CD14-positive monocyte (primary cell): Measurements from ENCODE around the gene SCART1. TPM values are rescaled to one million over a fixed set of nuclear protein-coding genes. Genes with fewer than 3 reads are reported as not detected.

Experiments used
- DNase-seq, 3 donors: peaks; one replicate each; pipeline ENCODE4 v3.0.0-alpha.2; 2011 to 2022
- H2AFZ ChIP-seq: 2 replicates; pipeline ENCODE4 v1.6.0; 2012; ENCODE audit warnings: mild to moderate bottlenecking, low read depth, low read length, inconsistent platforms; ENCODE audit not compliant: insufficient read depth, poor library complexity, severe bottlenecking
- H3K27ac ChIP-seq, 2 donors: 1 replicate in 1 of 2; 2 replicates in 1 of 2; pipeline ENCODE4 v1.5.1; 2012 to 2013; ENCODE audit warnings: low read length in 2 of 2, control low read depth in 1 of 2, inconsistent platforms in 1 of 2, low read depth in 1 of 2, mild to moderate bottlenecking in 1 of 2
- H3K27me3 ChIP-seq, 2 donors: one replicate each; pipeline versions ENCODE4 v1.6.0 to v1.6.1; 2011 to 2013; ENCODE audit warnings: low read length in 2 of 2; ENCODE audit not compliant: control insufficient read depth in 2 of 2, insufficient read depth in 2 of 2
- H3K36me3 ChIP-seq, 2 donors: replicated peaks in 1 of 2; 1 replicate in 1 of 2; 2 replicates in 1 of 2; pipeline versions ENCODE4 v1.5.1 to v1.6.1; 2012 to 2013; ENCODE audit warnings: low read length in 2 of 2, control low read depth in 1 of 2, inconsistent platforms in 1 of 2, mild to moderate bottlenecking in 1 of 2; ENCODE audit not compliant: insufficient read depth in 2 of 2, control insufficient read depth in 1 of 2
- H3K4me1 ChIP-seq, 2 donors: 1 replicate in 1 of 2; 2 replicates in 1 of 2; pipeline versions ENCODE4 v1.5.1 to v1.6.1; 2012 to 2013; ENCODE audit warnings: low read length in 2 of 2, control low read depth in 1 of 2, inconsistent platforms in 1 of 2, mild to moderate bottlenecking in 1 of 2, moderate library complexity in 1 of 2; ENCODE audit not compliant: insufficient read depth in 2 of 2, control insufficient read depth in 1 of 2
- H3K4me2 ChIP-seq: replicated peaks from 2 replicates; pipeline ENCODE3; 2012; ENCODE audit warnings: low read length, moderate library complexity, mild to moderate bottlenecking; ENCODE audit not compliant: poor library complexity, severe bottlenecking; ENCODE audit errors: extremely low read depth
- H3K4me3 ChIP-seq, 3 experiments: fragments of 200-600 bp in 1 of 3; sonication (generic) in 1 of 3; replicated peaks in 1 of 3; 1 replicate in 2 of 3; 2 replicates in 1 of 3; pipeline ENCODE4 v1.5.1; 2011 to 2013; ENCODE audit warnings: low read length in 3 of 3, mild to moderate bottlenecking in 3 of 3, control low read depth in 2 of 3, low read depth in 2 of 3, inconsistent platforms in 1 of 3, moderate library complexity in 1 of 3
- H3K79me2 ChIP-seq: 2 replicates; pipeline ENCODE4 v1.6.0; 2012; ENCODE audit warnings: mild to moderate bottlenecking, control low read depth, inconsistent platforms, low read length, moderate library complexity; ENCODE audit not compliant: insufficient read depth
- H3K9ac ChIP-seq: 2 replicates; pipeline ENCODE4 v1.6.0; 2017; ENCODE audit warnings: low read length, mild to moderate bottlenecking; ENCODE audit not compliant: insufficient read depth, poor library complexity, severe bottlenecking
- H3K9me3 ChIP-seq, 2 donors: replicated peaks in 1 of 2; 1 replicate in 1 of 2; 2 replicates in 1 of 2; pipeline versions ENCODE4 v1.5.1 to v1.6.1; 2012 to 2013; ENCODE audit warnings: low read length in 2 of 2, control low read depth in 1 of 2; ENCODE audit not compliant: control insufficient read depth in 1 of 2, insufficient read depth in 1 of 2
- H4K20me1 ChIP-seq: 2 replicates; pipeline ENCODE4 v1.6.0; 2012; ENCODE audit warnings: mild to moderate bottlenecking, low read length, control low read depth, moderate library complexity; ENCODE audit not compliant: insufficient read depth
- H3K27ac Mint-ChIP-seq, 7 donors: one replicate each; pipeline ENCODE4 v1.8.0; 2020; ENCODE audit warnings: mild to moderate bottlenecking in 7 of 7, mixed read lengths in 7 of 7, moderate library complexity in 6 of 7, inconsistent platforms in 2 of 7
- H3K27me3 Mint-ChIP-seq, 3 donors: one replicate each; pipeline ENCODE4 v1.8.0; 2021 to 2022; ENCODE audit warnings: low read depth in 3 of 3, mild to moderate bottlenecking in 3 of 3, mixed read lengths in 3 of 3, moderate library complexity in 3 of 3, inconsistent platforms in 1 of 3
- H3K36me3 Mint-ChIP-seq, 2 donors: one replicate each; pipeline ENCODE4 v1.8.0; 2020; ENCODE audit warnings: mixed read lengths in 2 of 2, inconsistent platforms in 1 of 2, mild to moderate bottlenecking in 1 of 2
- H3K4me1 Mint-ChIP-seq: one replicate; pipeline ENCODE4 v1.8.0; 2020; ENCODE audit warnings: mild to moderate bottlenecking, mixed read lengths
- H3K4me3 Mint-ChIP-seq, 2 donors: one replicate each; pipeline ENCODE4 v1.8.0; 2020; ENCODE audit warnings: mild to moderate bottlenecking in 2 of 2, mixed read lengths in 2 of 2, moderate library complexity in 1 of 2
- H3K9me3 Mint-ChIP-seq, 7 donors: one replicate each; pipeline ENCODE4 v1.8.0; 2020 to 2022; ENCODE audit warnings: mixed read lengths in 7 of 7, mild to moderate bottlenecking in 6 of 7, moderate library complexity in 6 of 7, inconsistent platforms in 2 of 7
- WGBS: methylation state at CpG from one replicate; pipeline ENCODE4 v1.1.5; 2013; ENCODE audit warnings: missing lambda C conversion rate; ENCODE audit not compliant: insufficient coverage; 5-methylcytosine and 5-hydroxymethylcytosine counted together
- intact Hi-C, 2 donors: fragments of 100-400 bp; cut with micrococcal nuclease; formaldehyde crosslinking; loops; one replicate each; pipeline versions ENCODE4 v1.15.0 to v1.15.1; 2023
- polyA plus RNA-seq, 3 donors: library from polyadenylated mRNA; depleted of rRNA in 1 of 3; unstranded in 2 of 3; stranded (reverse) in 1 of 3; fragments of 300-500 nt in 2 of 3; fragments of >200 nt in 1 of 3; fragmentation: Illumina TruSeq in 2 of 3; gene quantifications; 1 replicate in 2 of 3; 2 replicates in 1 of 3; pipeline ENCODE4 v1.2.3, GENCODE V29; 2012 to 2021
- TF ChIP-seq, protein P1 (sequence below): fragments of 200-600 bp; IDR thresholded peaks from one replicate; pipeline ENCODE4 v1.8.0; 2022; ENCODE audit warnings: antibody characterized with exemption, mild to moderate bottlenecking

SCART1 gene
- polyA plus RNA-seq, 3 donors, result 1.1 TPM; not detected in 2

DNA sequence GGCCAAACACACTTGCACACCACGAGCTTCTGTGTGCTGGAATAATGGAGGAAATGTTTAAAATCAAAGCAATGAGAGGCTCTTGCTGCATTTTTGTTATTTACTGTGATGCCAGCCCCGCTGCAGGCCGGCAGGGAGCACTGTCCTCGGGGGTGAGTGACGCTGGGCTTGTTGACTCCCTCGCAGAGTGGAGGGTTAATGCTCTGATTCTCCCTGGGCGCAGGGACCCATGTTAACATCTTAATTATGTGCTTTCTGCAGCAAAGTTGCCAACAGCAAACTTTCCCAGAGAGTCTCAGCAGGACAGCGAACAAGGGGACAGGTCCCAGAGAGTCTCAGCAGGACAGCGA is 22.9 kb downstream of the SCART1 start:
- no peak overlapping the region for H3K4me3 ChIP-seq
- no peak overlapping the region for H3K27ac ChIP-seq
- no peaks in the 10 kb centered on the region for H3K36me3 ChIP-seq
- Mint-ChIP-seq H3K4me1 (no peaks in the 10 kb centered on the region), H3K9me3 (peaks cover 0 to 1% (median 0%) of the 10 kb centered on the region in 7 donors), H3K27ac (no peak overlapping the region), H3K36me3 (no peaks in the 10 kb centered on the region), H3K4me3 (no peak overlapping the region), H3K27me3 (peaks cover 2 to 4% (median 3%) of the 10 kb centered on the region in 3 donors)
- no peaks in the 10 kb centered on the region for H4K20me1 ChIP-seq
- H3K9ac ChIP-seq, result no peak overlapping the region
- no peaks in the 10 kb centered on the region for H3K4me1 ChIP-seq
- no peaks in the 10 kb centered on the region for H3K27me3 ChIP-seq
- TF ChIP-seq, protein P1, sequence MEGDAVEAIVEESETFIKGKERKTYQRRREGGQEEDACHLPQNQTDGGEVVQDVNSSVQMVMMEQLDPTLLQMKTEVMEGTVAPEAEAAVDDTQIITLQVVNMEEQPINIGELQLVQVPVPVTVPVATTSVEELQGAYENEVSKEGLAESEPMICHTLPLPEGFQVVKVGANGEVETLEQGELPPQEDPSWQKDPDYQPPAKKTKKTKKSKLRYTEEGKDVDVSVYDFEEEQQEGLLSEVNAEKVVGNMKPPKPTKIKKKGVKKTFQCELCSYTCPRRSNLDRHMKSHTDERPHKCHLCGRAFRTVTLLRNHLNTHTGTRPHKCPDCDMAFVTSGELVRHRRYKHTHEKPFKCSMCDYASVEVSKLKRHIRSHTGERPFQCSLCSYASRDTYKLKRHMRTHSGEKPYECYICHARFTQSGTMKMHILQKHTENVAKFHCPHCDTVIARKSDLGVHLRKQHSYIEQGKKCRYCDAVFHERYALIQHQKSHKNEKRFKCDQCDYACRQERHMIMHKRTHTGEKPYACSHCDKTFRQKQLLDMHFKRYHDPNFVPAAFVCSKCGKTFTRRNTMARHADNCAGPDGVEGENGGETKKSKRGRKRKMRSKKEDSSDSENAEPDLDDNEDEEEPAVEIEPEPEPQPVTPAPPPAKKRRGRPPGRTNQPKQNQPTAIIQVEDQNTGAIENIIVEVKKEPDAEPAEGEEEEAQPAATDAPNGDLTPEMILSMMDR, result no peak
- DNase-seq, result no peak
- intact Hi-C loops, result no loop called here
- H3K4me2 ChIP-seq, result no peak overlapping the region
- H2AFZ ChIP-seq, result no peak overlapping the region
- no peaks in the 10 kb centered on the region for H3K79me2 ChIP-seq
- peaks cover 0 to 1% of the 10 kb centered on the region in 2 donors for H3K9me3 ChIP-seq
- 93% methylated on average over 8 of the region's 9 CpGs for WGBS

DNA sequence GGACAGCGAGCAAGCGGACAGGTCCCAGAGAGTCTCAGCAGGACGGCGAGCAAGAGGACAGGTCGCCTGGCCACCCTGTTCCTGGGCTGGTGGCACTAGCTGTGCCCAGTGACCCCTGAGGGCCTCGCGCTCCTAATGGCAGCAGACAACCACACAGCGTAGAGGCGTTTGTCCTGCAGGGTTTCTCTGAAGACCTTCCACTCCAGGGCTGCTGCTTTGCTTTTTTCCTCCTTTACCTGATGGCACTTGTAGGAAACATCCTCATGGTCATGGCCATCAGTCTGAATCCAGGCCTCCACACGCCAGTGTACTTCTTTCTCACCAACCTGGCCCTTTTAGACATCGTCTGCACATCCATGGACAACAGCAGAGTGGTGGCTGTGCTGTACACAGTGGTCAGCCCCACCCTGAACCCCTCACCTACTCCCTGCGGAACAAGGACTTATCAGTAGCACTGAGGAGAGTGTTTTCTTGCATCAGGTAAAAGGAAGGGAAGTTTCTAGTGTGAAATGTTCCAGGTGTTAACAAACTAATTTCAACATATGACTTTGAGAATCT is 27.4 kb downstream of the SCART1 start:
- H3K9ac ChIP-seq, result no peak overlapping the region
- no peaks in the 10 kb centered on the region for H3K27me3 ChIP-seq
- WGBS, result 85% methylated on average over 9 of the region's 12 CpGs
- no peak overlapping the region for H3K4me3 Mint-ChIP-seq
- TF ChIP-seq, protein P1, result no peak
- intact Hi-C loops, result no loop called here
- no peaks in the 10 kb centered on the region for H4K20me1 ChIP-seq
- peaks cover 5 to 8% (median 7%) of the 10 kb centered on the region in 3 donors for H3K27me3 Mint-ChIP-seq
- no peaks in the 10 kb centered on the region for H3K4me1 Mint-ChIP-seq
- no peak overlapping the region for H3K4me2 ChIP-seq
- H3K27ac ChIP-seq, result no peak overlapping the region
- no peaks in the 10 kb centered on the region for H3K36me3 ChIP-seq
- peaks cover 5 to 19% of the 10 kb centered on the region in 2 donors for H3K9me3 ChIP-seq
- DNase-seq, result no peak
- peaks cover 12 to 21% (median 16%) of the 10 kb centered on the region in 7 donors for H3K9me3 Mint-ChIP-seq
- no peak overlapping the region for H3K27ac Mint-ChIP-seq
- no peak overlapping the region for H3K4me3 ChIP-seq
- H3K4me1 ChIP-seq, result no peaks in the 10 kb centered on the region
- no peaks in the 10 kb centered on the region for H3K36me3 Mint-ChIP-seq
- H3K79me2 ChIP-seq, result no peaks in the 10 kb centered on the region
- no peak overlapping the region for H2AFZ ChIP-seq
